Rectal smooth muscle tissue (tissue), 1 donor: ENCODE data around the gene IDH3A.

Source experiments
- H3K27ac ChIP-seq: one replicate; pipeline ENCODE4 v1.7.0; 2013; ENCODE audit warnings: low read depth, low read length, inconsistent platforms
- H3K27me3 ChIP-seq: one replicate; pipeline ENCODE4 v1.7.0; 2013; ENCODE audit warnings: low read length; ENCODE audit not compliant: control insufficient read depth, insufficient read depth
- H3K36me3 ChIP-seq: one replicate; pipeline ENCODE4 v1.7.0; 2013; ENCODE audit warnings: low read length; ENCODE audit not compliant: control insufficient read depth, insufficient read depth
- H3K4me1 ChIP-seq: one replicate; pipeline ENCODE4 v1.7.0; 2013; ENCODE audit warnings: low read length; ENCODE audit not compliant: control insufficient read depth, insufficient read depth
- H3K4me3 ChIP-seq: one replicate; pipeline ENCODE4 v1.7.0; 2013; ENCODE audit warnings: low read length
- H3K9ac ChIP-seq: one replicate; pipeline ENCODE4 v1.7.0; 2013; ENCODE audit warnings: low read length

IDH3A gene

GRCh38 chr15:78210349-78210717 lies 61.2 kb downstream of the IDH3A start:
- Histone ChIP-seq H3K36me3 (no peaks in the 10 kb centered on the region), H3K4me1 (peaks cover 21% of the 10 kb centered on the region)

GRCh38 chr15:78211189-78211921 lies 62.2 kb downstream of the IDH3A start:
- H3K27me3 ChIP-seq = no peaks in the 10 kb centered on the region
- peaks cover 23% of the 10 kb centered on the region for H3K4me1 ChIP-seq
- no peaks in the 10 kb centered on the region for H3K36me3 ChIP-seq
- H3K4me3 ChIP-seq = no peak overlapping the region
- H3K27ac ChIP-seq = no peak overlapping the region
- H3K9ac ChIP-seq = no peak overlapping the region

More at GRCh38 chr15:78210349-78210717, 61.2 kb downstream of the IDH3A start:
- H3K9ac ChIP-seq = no peak overlapping the region
- peak overlapping the region; percentile 40 for H3K27ac ChIP-seq
- H3K4me3 ChIP-seq = no peak overlapping the region
- H3K27me3 ChIP-seq = no peaks in the 10 kb centered on the region

GRCh38 chr15:78212008-78212407 lies 62.8 kb downstream of the IDH3A start:
- Histone ChIP-seq H3K36me3 (no peaks in the 10 kb centered on the region), H3K4me3 (no peak overlapping the region), H3K27ac (peak overlapping the region; percentile 26), H3K27me3 (no peaks in the 10 kb centered on the region), H3K4me1 (peaks cover 23% of the 10 kb centered on the region), H3K9ac (no peak overlapping the region)

GRCh38 chr15:78212546-78213424 lies 63.6 kb downstream of the IDH3A start:
- Histone ChIP-seq H3K4me3 (no peak overlapping the region), H3K4me1 (peaks cover 23% of the 10 kb centered on the region), H3K27me3 (no peaks in the 10 kb centered on the region), H3K36me3 (no peaks in the 10 kb centered on the region), H3K27ac (peak overlapping the region; percentile 26), H3K9ac (no peak overlapping the region)

- H3K4me1 ChIP-seq = peaks cover 23% of the 10 kb centered on the region
- no peaks in the 10 kb centered on the region for H3K36me3 ChIP-seq
- H3K27me3 ChIP-seq = no peaks in the 10 kb centered on the region
- no peak overlapping the region for H3K4me3 ChIP-seq
- H3K9ac ChIP-seq = no peak overlapping the region
- H3K27ac ChIP-seq = no peak overlapping the region
Measured at GRCh38 chr15:78213425-78213750, 64.2 kb downstream of the IDH3A start.

- Histone ChIP-seq H3K36me3 (no peaks in the 10 kb centered on the region), H3K9ac (no peak overlapping the region), H3K27me3 (no peaks in the 10 kb centered on the region), H3K4me1 (peaks cover 23% of the 10 kb centered on the region), H3K4me3 (no peak overlapping the region), H3K27ac (no peak overlapping the region)
Measured at GRCh38 chr15:78213956-78214355, 64.8 kb downstream of the IDH3A start.

- Histone ChIP-seq H3K36me3 (no peaks in the 10 kb centered on the region), H3K27me3 (no peaks in the 10 kb centered on the region), H3K4me3 (no peak overlapping the region), H3K9ac (no peak overlapping the region), H3K27ac (no peak overlapping the region), H3K4me1 (peaks cover 19% of the 10 kb centered on the region)
Measured at GRCh38 chr15:78216276-78217104, 67.3 kb downstream of the IDH3A start.

GRCh38 chr15:78220713-78221112 lies 71.6 kb downstream of the IDH3A start:
- Histone ChIP-seq H3K4me1 (peaks cover 7% of the 10 kb centered on the region), H3K27ac (peak overlapping the region; percentile 82), H3K9ac (no peak overlapping the region)

More at GRCh38 chr15:78220713-78221112, 71.6 kb downstream of the IDH3A start:
- no peaks in the 10 kb centered on the region for H3K36me3 ChIP-seq
- H3K4me3 ChIP-seq = no peak overlapping the region
- H3K27me3 ChIP-seq = no peaks in the 10 kb centered on the region
